Stomach (tissue), 9 donors: Measurements from ENCODE around the gene TTLL4. TPM values are rescaled to one million over a fixed set of nuclear protein-coding genes. Genes with fewer than 3 reads are reported as not detected.

Experiments used
- DNase-seq, 2 donors: peaks; one replicate each; pipeline versions ENCODE4 v3.0.0 to v3.0.0-alpha.2; 2013 to 2019
- H3K27ac ChIP-seq, 5 donors: fragments of 200-600 bp in 4 of 5; sonication (generic) in 4 of 5; one replicate each; pipeline ENCODE4 v1.5.1; 2013 to 2019; ENCODE audit warnings: mild to moderate bottlenecking in 1 of 5, moderate library complexity in 1 of 5
- H3K27me3 ChIP-seq, 3 donors: fragments of 200-600 bp; sonication (generic); one replicate each; pipeline ENCODE4 v1.5.1; 2017 to 2019; ENCODE audit warnings: mixed run types in 1 of 3
- H3K36me3 ChIP-seq, 4 donors: fragments of 200-600 bp; sonication (generic); 1 replicate in 3 of 4; 2 replicates in 1 of 4; pipeline ENCODE4 v1.5.1; 2016 to 2019
- H3K4me1 ChIP-seq, 4 donors: fragments of 200-600 bp; sonication (generic); one replicate each; pipeline ENCODE4 v1.5.1; 2016 to 2019
- H3K4me3 ChIP-seq, 4 donors: fragments of 200-600 bp; sonication (generic) in 3 of 4; one replicate each; pipeline ENCODE4 v1.5.1; 2016 to 2019; ENCODE audit warnings: mild to moderate bottlenecking in 1 of 4
- H3K9me3 ChIP-seq, 4 donors: fragments of 200-600 bp; sonication (generic); one replicate each; pipeline ENCODE4 v1.5.1; 2016 to 2019
- CTCF ChIP-seq, 7 experiments: fragments of 450-650 bp in 4 of 7; fragments of 200-600 bp in 3 of 7; sonication (generic) in 3 of 7; IDR thresholded peaks; one replicate each; pipeline ENCODE4 v1.5.1; 2016 to 2019; ENCODE audit warnings: antibody characterized with exemption in 7 of 7, control low read depth in 2 of 7, mild to moderate bottlenecking in 1 of 7
- EP300 ChIP-seq: sonication (generic); formaldehyde crosslinking; IDR thresholded peaks from one replicate; pipeline ENCODE4 v1.6.1; 2017; ENCODE audit warnings: antibody characterized with exemption
- POLR2A ChIP-seq, 4 donors: fragments of 450-650 bp; IDR thresholded peaks; one replicate each; pipeline ENCODE4 v1.6.1; 2016; ENCODE audit warnings: antibody characterized with exemption in 4 of 4, control low read depth in 2 of 4, mild to moderate bottlenecking in 1 of 4, moderate library complexity in 1 of 4
- POLR2AphosphoS5 ChIP-seq, 3 donors: sonication (generic); formaldehyde crosslinking; IDR thresholded peaks; one replicate each; pipeline ENCODE4 v1.6.1; 2016; ENCODE audit warnings: antibody characterized with exemption in 3 of 3
- WGBS, 5 donors: extraction: QIAGEN DNeasy Blood & Tissue Kit in 3 of 5; methylation state at CpG; one replicate each; pipeline versions ENCODE4 v1.1.5 to v1.1.7; 2013 to 2018; 5-methylcytosine and 5-hydroxymethylcytosine counted together
- intact Hi-C: fragments of 100-400 bp; cut with DNase I; formaldehyde crosslinking; loops from one replicate; pipeline ENCODE4 v1.15.1; 2023; ENCODE audit warnings: low total_unique reads
- polyA plus RNA-seq, 3 donors: library from polyadenylated mRNA; stranded (reverse); fragments of 200-250 nt; gene quantifications; one replicate each; pipeline ENCODE4 v1.2.3, GENCODE V29; 2013
- total RNA-seq, 5 donors: library from RNA; depleted of rRNA; stranded (reverse); fragments of >200 nt; gene quantifications; one replicate each; pipeline versions ENCODE4 v1.1.0 to v1.2.3, GENCODE V29; 2014 to 2016
- donor health status: healthy with polysubstance abuse.
- donor health status: Bipolar disorder and iron deficiency.
- donor health status: healthy.

Gene TTLL4
- total and polyA plus RNA-seq, 8 donors, result 8.8 to 139 (median 13.9) TPM

GRCh38 chr2:218722876-218723785 lies 12.5 kb downstream of the TTLL4 start:
- H3K4me1 ChIP-seq, result peaks cover 11 to 42% (median 22%) of the 10 kb centered on the region in 4 donors
- no peak overlapping the region for H3K4me3 ChIP-seq
- peaks cover 0 to 24% (median 11%) of the 10 kb centered on the region in 4 donors for H3K36me3 ChIP-seq
- H3K9me3 ChIP-seq, result peaks cover 3 to 21% (median 12%) of the 10 kb centered on the region in 4 donors
- no peaks in the 10 kb centered on the region for H3K27me3 ChIP-seq
- WGBS, 5 donors, result 69 to 95% (median 82%) methylated on average over 1 of the region's 1 CpG
- no peak for DNase-seq
- TF ChIP-seq POLR2A (IDR thresholded peaks at IDR 0.05), result no peak
- TF ChIP-seq POLR2AphosphoS5 (IDR thresholded peaks at IDR 0.05), result no peak
- TF ChIP-seq EP300, result no peak
- no peak for TF ChIP-seq CTCF (IDR thresholded peaks at IDR 0.05)
- peak overlapping the region in 1 of 5 donors; percentile 14 for H3K27ac ChIP-seq
- intact Hi-C loops, result loop anchor here (10.0 kb wide), 1 partner anchor 112 kb away; the partner anchor contains the start of gene PRKAG3

DNA sequence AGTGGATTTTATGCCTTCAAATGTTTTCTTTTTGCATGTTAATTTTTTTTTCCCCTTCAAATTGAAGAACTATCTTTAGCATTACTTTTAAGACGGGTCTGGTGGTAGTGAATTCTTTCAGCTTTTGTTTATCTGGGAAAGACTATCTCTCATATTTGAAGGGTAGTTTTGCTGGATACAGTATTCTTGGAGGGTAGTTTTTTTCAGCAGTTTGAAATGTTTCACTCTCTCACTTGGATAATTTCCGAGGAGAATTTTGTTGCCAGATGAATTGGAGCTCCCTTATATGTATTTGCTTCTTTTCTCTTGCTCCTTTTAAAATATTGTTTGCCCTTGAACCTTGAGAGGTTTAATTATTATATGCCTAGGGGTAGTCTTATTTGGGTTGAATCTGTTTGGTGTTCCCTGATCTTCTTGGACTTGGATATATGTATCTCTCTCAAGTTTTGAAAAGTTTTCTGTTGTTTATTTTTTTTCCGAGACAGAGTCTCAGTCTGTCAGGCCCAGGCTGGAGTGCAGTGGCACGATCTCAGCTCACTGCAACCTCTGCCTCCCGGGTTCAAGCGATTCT lies 15.5 kb downstream of the TTLL4 start:
- 93 to 99% (median 98%) methylated on average over 6 of the region's 6 CpGs for WGBS, 5 donors
- Histone ChIP-seq H3K36me3 (peaks cover 0 to 24% (median 12%) of the 10 kb centered on the region in 4 donors), H3K4me3 (no peak overlapping the region), H3K27me3 (no peaks in the 10 kb centered on the region), H3K9me3 (peaks cover 3 to 21% (median 12%) of the 10 kb centered on the region in 4 donors), H3K4me1 (peaks cover 11 to 32% (median 18%) of the 10 kb centered on the region in 4 donors), H3K27ac (no peak overlapping the region)
- TF ChIP-seq EP300, result no peak
- TF ChIP-seq CTCF (IDR thresholded peaks at IDR 0.05), result no peak
- no peak for TF ChIP-seq POLR2A (IDR thresholded peaks at IDR 0.05)
- no peak for TF ChIP-seq POLR2AphosphoS5 (IDR thresholded peaks at IDR 0.05)
- intact Hi-C loops, result loop anchor here (10.0 kb wide), 1 partner anchor 109 kb away; the partner anchor contains the start of gene PRKAG3
- no peak for DNase-seq

- TF ChIP-seq CTCF (IDR thresholded peaks at IDR 0.05) (peak in 3 of 7 experiments; percentile 26 to 32 (median 30)), POLR2AphosphoS5 (IDR thresholded peaks at IDR 0.05) (no peak)
- H3K27me3 ChIP-seq, result no peaks in the 10 kb centered on the region
- peaks cover 3 to 21% (median 12%) of the 10 kb centered on the region in 4 donors for H3K9me3 ChIP-seq
- H3K4me1 ChIP-seq, result peaks cover 8 to 33% (median 16%) of the 10 kb centered on the region in 4 donors
- 92 to 99% (median 97%) methylated on average over 6 of the region's 6 CpGs for WGBS, 5 donors
- no peak overlapping the region for H3K27ac ChIP-seq
- H3K36me3 ChIP-seq, result peaks cover 0 to 24% (median 12%) of the 10 kb centered on the region in 4 donors
- DNase-seq, result no peak
- no peak overlapping the region for H3K4me3 ChIP-seq
- intact Hi-C loops, result loop anchor here (10.0 kb wide), 1 partner anchor 107 kb away; the partner anchor contains the start of gene PRKAG3
These were observed 17.0 kb downstream of the TTLL4 start for GRCh38 chr2:218727502-218728165.

DNA sequence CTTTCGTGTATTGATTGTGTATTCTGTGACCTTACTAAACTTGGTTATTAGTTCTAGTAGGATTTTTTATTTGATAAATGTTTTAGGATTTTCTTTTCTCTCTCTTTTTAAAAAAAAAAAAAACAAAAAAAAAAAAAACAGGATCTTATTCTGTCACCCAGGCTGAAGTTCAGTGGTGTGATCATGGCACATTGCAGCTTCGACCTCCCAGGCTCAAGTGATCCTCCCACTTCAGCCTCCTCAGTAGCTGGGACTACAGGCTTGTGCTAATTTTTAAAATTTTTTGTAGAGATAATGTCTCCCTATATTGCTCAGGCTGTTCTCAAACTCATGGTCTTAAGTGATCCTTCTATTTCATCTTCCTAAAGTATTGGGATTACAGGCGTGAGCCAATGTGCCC lies 19.0 kb downstream of the TTLL4 start:
- TF ChIP-seq POLR2AphosphoS5 (IDR thresholded peaks at IDR 0.05), result no peak
- TF ChIP-seq CTCF (IDR thresholded peaks at IDR 0.05), result no peak
- no peak for TF ChIP-seq POLR2A (IDR thresholded peaks at IDR 0.05)
- no peak for TF ChIP-seq EP300
- no peak overlapping the region for H3K4me3 ChIP-seq
- H3K27ac ChIP-seq, result no peak overlapping the region
- intact Hi-C loops, result loop anchor here (10.0 kb wide), 1 partner anchor 105 kb away; the partner anchor contains the start of gene PRKAG3
- H3K4me1 ChIP-seq, result peaks cover 4 to 40% (median 18%) of the 10 kb centered on the region in 4 donors
- no peaks in the 10 kb centered on the region for H3K27me3 ChIP-seq
- H3K36me3 ChIP-seq, result peaks cover 0 to 24% (median 12%) of the 10 kb centered on the region in 4 donors
- 96 to 100% (median 96%) methylated on average over 3 of the region's 3 CpGs for WGBS, 5 donors
- no peak for DNase-seq
- H3K9me3 ChIP-seq, result peaks cover 3 to 21% (median 12%) of the 10 kb centered on the region in 4 donors
